ENCODE data around the gene CDC42EP2.

CDC42EP2 gene

GRCh38 chr11:65277631-65278277 is 36.9 kb upstream of the CDC42EP2 start:
- Histone ChIP-seq H2BK15ac (ENCODE audit: low read depth, poor library complexity, severe bottlenecking) (no peak overlapping the region), H3K4me2 (ENCODE audit: low read length, poor library complexity, severe bottlenecking) (no peak overlapping the region), H3K14ac (ENCODE audit: low read length in 2 of 2) (no peak overlapping the region), H3K27ac (ENCODE audit: low read length, poor library complexity, severe bottlenecking) (peak overlapping the region; percentile 72), H3K18ac (ENCODE audit: low read depth in 1 of 2, low read length in 2 of 2) (no peak overlapping the region), H3K36me3 (ENCODE audit: control insufficient read depth in 1 of 2, insufficient read depth in 2 of 2, low read depth in 1 of 2, low read length in 2 of 2) (peaks cover 10 to 28% of the 10 kb centered on the region in 2 experiments), H2AFZ (ENCODE audit: low read depth, low read length) (no peak overlapping the region), H3K4ac (ENCODE audit: low read depth in 1 of 2, low read length in 2 of 2) (no peak overlapping the region), H3K9ac (ENCODE audit: low read length) (no peak overlapping the region), H3K9me3 (ENCODE audit: control insufficient read depth, low read length) (no peaks in the 10 kb centered on the region), H3K27me3 (ENCODE audit: control insufficient read depth in 1 of 2, insufficient read depth in 1 of 2, low read length in 2 of 2) (no peaks in the 10 kb centered on the region), H2BK12ac (ENCODE audit: low read length in 2 of 2) (no peak overlapping the region), H2AK5ac (ENCODE audit: low read length, severe bottlenecking) (peak overlapping the region; percentile 10), H4K91ac (ENCODE audit: low read length) (no peak overlapping the region), H3K4me3 (ENCODE audit: insufficient read depth in 1 of 2, low read depth in 1 of 2, low read length in 2 of 2) (no peak overlapping the region), H4K8ac (ENCODE audit: low read length) (no peak overlapping the region), H3K23ac (ENCODE audit: low read length in 2 of 2) (no peak overlapping the region), H3K4me1 (ENCODE audit: control insufficient read depth, insufficient read depth, low read depth, low read length) (peaks cover 12% of the 10 kb centered on the region), H2BK120ac (ENCODE audit: low read depth, low read length) (no peak overlapping the region), H3K79me1 (replicated peaks; ENCODE audit: low read length, poor library complexity, severe bottlenecking) (peaks cover 8% of the 10 kb centered on the region), H2BK5ac (ENCODE audit: low read depth, low read length, poor library complexity, severe bottlenecking) (no peak overlapping the region)
- 78% methylated on average over 5 of the region's 5 CpGs for WGBS
- DNase-seq = no peak

GRCh38 chr11:65278356-65278755 is 36.3 kb upstream of the CDC42EP2 start:
- Histone ChIP-seq H2AFZ (ENCODE audit: low read depth, low read length) (no peak overlapping the region), H4K91ac (ENCODE audit: low read length) (no peak overlapping the region), H2BK5ac (ENCODE audit: low read depth, low read length, poor library complexity, severe bottlenecking) (no peak overlapping the region), H3K18ac (ENCODE audit: low read depth in 1 of 2, low read length in 2 of 2) (no peak overlapping the region), H3K4me3 (ENCODE audit: insufficient read depth in 1 of 2, low read depth in 1 of 2, low read length in 2 of 2) (no peak overlapping the region), H3K27me3 (ENCODE audit: control insufficient read depth in 1 of 2, insufficient read depth in 1 of 2, low read length in 2 of 2) (no peaks in the 10 kb centered on the region), H3K4me1 (ENCODE audit: control insufficient read depth, insufficient read depth, low read depth, low read length) (peaks cover 12% of the 10 kb centered on the region), H3K4ac (ENCODE audit: low read depth in 1 of 2, low read length in 2 of 2) (no peak overlapping the region), H3K4me2 (ENCODE audit: low read length, poor library complexity, severe bottlenecking) (no peak overlapping the region), H2BK120ac (ENCODE audit: low read depth, low read length) (no peak overlapping the region), H2AK5ac (ENCODE audit: low read length, severe bottlenecking) (peak overlapping the region; percentile 87), H3K23ac (ENCODE audit: low read length in 2 of 2) (no peak overlapping the region), H3K9me3 (ENCODE audit: control insufficient read depth, low read length) (no peaks in the 10 kb centered on the region), H3K14ac (ENCODE audit: low read length in 2 of 2) (no peak overlapping the region), H3K79me1 (replicated peaks; ENCODE audit: low read length, poor library complexity, severe bottlenecking) (peaks cover 8% of the 10 kb centered on the region), H3K9ac (ENCODE audit: low read length) (no peak overlapping the region), H2BK12ac (ENCODE audit: low read length in 2 of 2) (peak overlapping the region in 1 of 2 experiments; percentile 67), H2BK15ac (ENCODE audit: low read depth, poor library complexity, severe bottlenecking) (no peak overlapping the region), H3K36me3 (ENCODE audit: control insufficient read depth in 1 of 2, insufficient read depth in 2 of 2, low read depth in 1 of 2, low read length in 2 of 2) (peaks cover 11 to 33% of the 10 kb centered on the region in 2 experiments), H3K27ac (ENCODE audit: low read length, poor library complexity, severe bottlenecking) (peak overlapping the region; percentile 93), H4K8ac (ENCODE audit: low read length) (no peak overlapping the region)
- DNase-seq = no peak
- 4% methylated on average over 2 of the region's 2 CpGs for WGBS

- Histone ChIP-seq H3K36me3 (ENCODE audit: control insufficient read depth in 1 of 2, insufficient read depth in 2 of 2, low read depth in 1 of 2, low read length in 2 of 2) (peaks cover 11 to 40% of the 10 kb centered on the region in 2 experiments), H4K91ac (ENCODE audit: low read length) (no peak overlapping the region), H3K79me1 (replicated peaks; ENCODE audit: low read length, poor library complexity, severe bottlenecking) (peaks cover 8% of the 10 kb centered on the region), H3K23ac (ENCODE audit: low read length in 2 of 2) (no peak overlapping the region), H2BK12ac (ENCODE audit: low read length in 2 of 2) (peak overlapping the region in 1 of 2 experiments; percentile 81), H3K27ac (ENCODE audit: low read length, poor library complexity, severe bottlenecking) (peak overlapping the region; percentile 93), H3K4ac (ENCODE audit: low read depth in 1 of 2, low read length in 2 of 2) (no peak overlapping the region), H2BK15ac (ENCODE audit: low read depth, poor library complexity, severe bottlenecking) (peak overlapping the region; percentile 17), H3K14ac (ENCODE audit: low read length in 2 of 2) (no peak overlapping the region), H3K4me3 (ENCODE audit: insufficient read depth in 1 of 2, low read depth in 1 of 2, low read length in 2 of 2) (peak overlapping the region in 1 of 2 experiments; percentile 1), H3K27me3 (ENCODE audit: control insufficient read depth in 1 of 2, insufficient read depth in 1 of 2, low read length in 2 of 2) (no peaks in the 10 kb centered on the region), H3K4me2 (ENCODE audit: low read length, poor library complexity, severe bottlenecking) (no peak overlapping the region), H2AK5ac (ENCODE audit: low read length, severe bottlenecking) (peak overlapping the region; percentile 87), H2BK120ac (ENCODE audit: low read depth, low read length) (no peak overlapping the region), H3K4me1 (ENCODE audit: control insufficient read depth, insufficient read depth, low read depth, low read length) (peaks cover 12% of the 10 kb centered on the region), H2BK5ac (ENCODE audit: low read depth, low read length, poor library complexity, severe bottlenecking) (peak overlapping the region; percentile 49), H3K9me3 (ENCODE audit: control insufficient read depth, low read length) (no peaks in the 10 kb centered on the region), H3K9ac (ENCODE audit: low read length) (peak overlapping the region; percentile 64), H2AFZ (ENCODE audit: low read depth, low read length) (no peak overlapping the region), H3K18ac (ENCODE audit: low read depth in 1 of 2, low read length in 2 of 2) (peak overlapping the region; percentile 16 to 55), H4K8ac (ENCODE audit: low read length) (no peak overlapping the region)
- no peak for DNase-seq
- WGBS = 85% methylated on average over 4 of the region's 4 CpGs
These were observed 35.4 kb upstream of the CDC42EP2 start for GRCh38 chr11:65279279-65279678.

GRCh38 chr11:65279741-65280440 is 34.8 kb upstream of the CDC42EP2 start:
- peak overlapping the region; percentile 64 for H3K9ac ChIP-seq (ENCODE audit: low read length)
- H3K14ac ChIP-seq (ENCODE audit: low read length in 2 of 2) = no peak overlapping the region
- H2AFZ ChIP-seq (ENCODE audit: low read depth, low read length) = no peak overlapping the region
- H3K79me1 ChIP-seq (replicated peaks; ENCODE audit: low read length, poor library complexity, severe bottlenecking) = peaks cover 8% of the 10 kb centered on the region
- no peak overlapping the region for H2BK5ac ChIP-seq (ENCODE audit: low read depth, low read length, poor library complexity, severe bottlenecking)
- peaks cover 12% of the 10 kb centered on the region for H3K4me1 ChIP-seq (ENCODE audit: control insufficient read depth, insufficient read depth, low read depth, low read length)
- no peaks in the 10 kb centered on the region for H3K27me3 ChIP-seq (ENCODE audit: control insufficient read depth in 1 of 2, insufficient read depth in 1 of 2, low read length in 2 of 2)
- no peak overlapping the region for H3K18ac ChIP-seq (ENCODE audit: low read depth in 1 of 2, low read length in 2 of 2)
- H3K36me3 ChIP-seq (ENCODE audit: control insufficient read depth in 1 of 2, insufficient read depth in 2 of 2, low read depth in 1 of 2, low read length in 2 of 2) = peaks cover 13 to 41% of the 10 kb centered on the region in 2 experiments
- H3K4me3 ChIP-seq (ENCODE audit: insufficient read depth in 1 of 2, low read depth in 1 of 2, low read length in 2 of 2) = peak overlapping the region in 1 of 2 experiments; percentile 1
- no peak overlapping the region for H2BK120ac ChIP-seq (ENCODE audit: low read depth, low read length)
- no peak overlapping the region for H3K23ac ChIP-seq (ENCODE audit: low read length in 2 of 2)
- H3K9me3 ChIP-seq (ENCODE audit: control insufficient read depth, low read length) = no peaks in the 10 kb centered on the region
- no peak overlapping the region for H3K4me2 ChIP-seq (ENCODE audit: low read length, poor library complexity, severe bottlenecking)
- no peak overlapping the region for H4K91ac ChIP-seq (ENCODE audit: low read length)
- H4K8ac ChIP-seq (ENCODE audit: low read length) = peak overlapping the region; percentile 67
- DNase-seq = peak; percentile 98
- WGBS = 0% methylated on average over 3 of the region's 5 CpGs
- H2AK5ac ChIP-seq (ENCODE audit: low read length, severe bottlenecking) = peak overlapping the region; percentile 45
- no peak overlapping the region for H2BK15ac ChIP-seq (ENCODE audit: low read depth, poor library complexity, severe bottlenecking)
- no peak overlapping the region for H2BK12ac ChIP-seq (ENCODE audit: low read length in 2 of 2)
- no peak overlapping the region for H3K4ac ChIP-seq (ENCODE audit: low read depth in 1 of 2, low read length in 2 of 2)
- peak overlapping the region; percentile 93 for H3K27ac ChIP-seq (ENCODE audit: low read length, poor library complexity, severe bottlenecking)

Measured in mesenchymal stem cell (in vitro differentiated cells and primary cell).